Gastroesophageal sphincter (tissue), 4 donors: Measurements from ENCODE around the gene ELOVL5. TPM values are rescaled to one million over a fixed set of nuclear protein-coding genes. Genes with fewer than 3 reads are reported as not detected.

Experiments used
- ATAC-seq: fragments of 150-250 bp; one replicate; pipeline ENCODE4 v1.9.1; 2016; ENCODE audit warnings: mild to moderate bottlenecking, moderate library complexity
- H3K27ac ChIP-seq, 4 donors: fragments of 200-600 bp; sonication (generic) in 3 of 4; 1 replicate in 3 of 4; 2 replicates in 1 of 4; pipeline ENCODE4 v1.5.1; 2016 to 2019
- H3K27me3 ChIP-seq: fragments of 200-600 bp; sonication (generic); one replicate; pipeline ENCODE4 v1.5.1; 2019
- H3K36me3 ChIP-seq, 2 donors: fragments of 200-600 bp; sonication (generic); one replicate each; pipeline ENCODE4 v1.5.1; 2019; ENCODE audit warnings: control low read depth in 1 of 2
- H3K4me1 ChIP-seq, 3 donors: fragments of 200-600 bp; sonication (generic); 1 replicate in 2 of 3; 2 replicates in 1 of 3; pipeline ENCODE4 v1.5.1; 2016 to 2019; ENCODE audit warnings: control low read depth in 2 of 3
- H3K4me3 ChIP-seq, 2 donors: fragments of 200-600 bp; sonication (generic); one replicate each; pipeline ENCODE4 v1.5.1; 2019; ENCODE audit warnings: mild to moderate bottlenecking in 1 of 2, moderate library complexity in 1 of 2
- H3K9me3 ChIP-seq, 3 donors: fragments of 200-600 bp; sonication (generic); one replicate each; pipeline ENCODE4 v1.5.1; 2017 to 2019; ENCODE audit warnings: control low read depth in 2 of 3
- EP300 ChIP-seq: sonication (generic); formaldehyde crosslinking; IDR thresholded peaks from one replicate; pipeline ENCODE4 v1.6.1; 2017; ENCODE audit warnings: antibody characterized with exemption, mild to moderate bottlenecking
- POLR2A ChIP-seq, 2 donors: fragments of 450-650 bp; IDR thresholded peaks; one replicate each; pipeline ENCODE4 v1.6.1; 2017; ENCODE audit warnings: antibody characterized with exemption in 2 of 2, mild to moderate bottlenecking in 2 of 2, moderate library complexity in 1 of 2
- POLR2AphosphoS5 ChIP-seq: sonication (generic); formaldehyde crosslinking; IDR thresholded peaks from one replicate; pipeline ENCODE4 v1.6.1; 2017; ENCODE audit warnings: antibody characterized with exemption
- WGBS, 2 donors: methylation state at CpG; one replicate each; pipeline ENCODE4 v1.1.5; 2018; ENCODE audit warnings: low coverage in 1 of 2; 5-methylcytosine and 5-hydroxymethylcytosine counted together
- total RNA-seq, 4 donors: library from RNA; depleted of rRNA; stranded (reverse); fragments of >200 nt; gene quantifications; one replicate each; pipeline ENCODE4 v1.1.0, GENCODE V29; 2016
- TF ChIP-seq, protein P1 (sequence below), 4 experiments: fragments of 200-600 bp in 2 of 4; fragments of 450-650 bp in 2 of 4; sonication (generic) in 1 of 4; IDR thresholded peaks; one replicate each; pipeline ENCODE4 v1.5.1; 2017 to 2019; ENCODE audit warnings: antibody characterized with exemption in 4 of 4, mild to moderate bottlenecking in 2 of 4, moderate library complexity in 2 of 4

Gene ELOVL5
- total RNA-seq, 4 donors from 2014 or later = 51.5 to 94.6 (median 64.6) TPM

- H3K27me3 ChIP-seq = no peaks in the 10 kb centered on the region
- no peak for ATAC-seq
- 70 to 92% methylated on average over 2 of the region's 2 CpGs for WGBS, 2 donors
- no peaks in the 10 kb centered on the region for H3K36me3 ChIP-seq
- no peaks in the 10 kb centered on the region for H3K9me3 ChIP-seq
- no peak overlapping the region for H3K27ac ChIP-seq
- H3K4me1 ChIP-seq = peaks cover 0 to 88% (median 0%) of the 10 kb centered on the region in 3 donors
- no peak overlapping the region for H3K4me3 ChIP-seq
- no peak for TF ChIP-seq POLR2AphosphoS5
- TF ChIP-seq, protein P1, sequence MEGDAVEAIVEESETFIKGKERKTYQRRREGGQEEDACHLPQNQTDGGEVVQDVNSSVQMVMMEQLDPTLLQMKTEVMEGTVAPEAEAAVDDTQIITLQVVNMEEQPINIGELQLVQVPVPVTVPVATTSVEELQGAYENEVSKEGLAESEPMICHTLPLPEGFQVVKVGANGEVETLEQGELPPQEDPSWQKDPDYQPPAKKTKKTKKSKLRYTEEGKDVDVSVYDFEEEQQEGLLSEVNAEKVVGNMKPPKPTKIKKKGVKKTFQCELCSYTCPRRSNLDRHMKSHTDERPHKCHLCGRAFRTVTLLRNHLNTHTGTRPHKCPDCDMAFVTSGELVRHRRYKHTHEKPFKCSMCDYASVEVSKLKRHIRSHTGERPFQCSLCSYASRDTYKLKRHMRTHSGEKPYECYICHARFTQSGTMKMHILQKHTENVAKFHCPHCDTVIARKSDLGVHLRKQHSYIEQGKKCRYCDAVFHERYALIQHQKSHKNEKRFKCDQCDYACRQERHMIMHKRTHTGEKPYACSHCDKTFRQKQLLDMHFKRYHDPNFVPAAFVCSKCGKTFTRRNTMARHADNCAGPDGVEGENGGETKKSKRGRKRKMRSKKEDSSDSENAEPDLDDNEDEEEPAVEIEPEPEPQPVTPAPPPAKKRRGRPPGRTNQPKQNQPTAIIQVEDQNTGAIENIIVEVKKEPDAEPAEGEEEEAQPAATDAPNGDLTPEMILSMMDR (IDR thresholded peaks at IDR 0.05) = no peak
- TF ChIP-seq EP300 = no peak
- no peak for TF ChIP-seq POLR2A (IDR thresholded peaks at IDR 0.05)
Observed at GRCh38 chr6:53339424-53339823, 9.3 kb downstream of the ELOVL5 start.

DNA sequence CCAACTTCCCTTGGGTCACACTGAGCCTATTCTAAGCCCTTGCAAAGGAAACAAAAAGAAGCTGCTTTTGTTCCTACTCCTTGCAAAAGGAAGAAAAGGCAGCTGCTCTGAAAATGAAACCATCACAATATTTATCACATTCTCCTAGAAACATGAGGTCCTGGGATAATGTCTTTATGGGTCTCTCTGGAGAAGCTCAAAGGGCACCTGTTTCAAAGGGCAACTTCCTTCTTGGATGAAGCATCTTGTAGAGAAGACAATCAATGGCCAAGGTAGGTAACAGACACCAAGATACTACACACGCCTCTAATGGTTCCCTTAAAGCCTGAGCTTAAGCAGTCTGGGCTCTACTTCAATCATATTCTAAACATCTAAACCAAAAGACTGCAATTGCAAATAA is 10.4 kb downstream of the ELOVL5 start:
- H3K27ac ChIP-seq = no peak overlapping the region
- ATAC-seq = no peak
- no peak overlapping the region for H3K4me3 ChIP-seq
- WGBS, 2 donors = 78% methylated on average over 1 of the region's 1 CpG
- no peaks in the 10 kb centered on the region for H3K27me3 ChIP-seq
- no peaks in the 10 kb centered on the region for H3K36me3 ChIP-seq
- TF ChIP-seq POLR2AphosphoS5 = no peak
- TF ChIP-seq, protein P1 (IDR thresholded peaks at IDR 0.05) = no peak
- no peak for TF ChIP-seq POLR2A (IDR thresholded peaks at IDR 0.05)
- no peak for TF ChIP-seq EP300
- H3K4me1 ChIP-seq = peaks cover 0 to 86% (median 0%) of the 10 kb centered on the region in 3 donors
- no peaks in the 10 kb centered on the region for H3K9me3 ChIP-seq

GRCh38 chr6:53336070-53336469 is 12.7 kb downstream of the ELOVL5 start:
- Histone ChIP-seq H3K4me1 (peaks cover 0 to 71% (median 0%) of the 10 kb centered on the region in 3 donors), H3K4me3 (no peak overlapping the region), H3K27ac (no peak overlapping the region), H3K27me3 (no peaks in the 10 kb centered on the region), H3K9me3 (no peaks in the 10 kb centered on the region), H3K36me3 (no peaks in the 10 kb centered on the region)
- TF ChIP-seq EP300 (no peak), POLR2AphosphoS5 (no peak), POLR2A (IDR thresholded peaks at IDR 0.05) (no peak)
- TF ChIP-seq, protein P1 (IDR thresholded peaks at IDR 0.05) = no peak
- 76 to 82% methylated on average over 4 of the region's 4 CpGs for WGBS, 2 donors
- no peak for ATAC-seq

GRCh38 chr6:53335224-53335994 is 13.3 kb downstream of the ELOVL5 start:
- Histone ChIP-seq H3K27ac (peak overlapping the region in 2 of 4 donors; percentile 18 to 29), H3K4me3 (peak overlapping the region in 1 of 2 donors; percentile 13)
- TF ChIP-seq POLR2AphosphoS5 = no peak

GRCh38 chr6:53333439-53334408 is 15.0 kb downstream of the ELOVL5 start:
- TF ChIP-seq, protein P1 (IDR thresholded peaks at IDR 0.05) = no peak
- TF ChIP-seq EP300 = no peak
- TF ChIP-seq POLR2AphosphoS5 = no peak
- no peak for TF ChIP-seq POLR2A (IDR thresholded peaks at IDR 0.05)
- Histone ChIP-seq H3K27ac (no peak overlapping the region), H3K9me3 (no peaks in the 10 kb centered on the region), H3K36me3 (no peaks in the 10 kb centered on the region), H3K27me3 (no peaks in the 10 kb centered on the region), H3K4me1 (peaks cover 0 to 56% (median 0%) of the 10 kb centered on the region in 3 donors), H3K4me3 (no peak overlapping the region)
- 66 to 69% methylated on average over 5 of the region's 5 CpGs for WGBS, 2 donors
- ATAC-seq = no peak

More at GRCh38 chr6:53335224-53335994, 13.3 kb downstream of the ELOVL5 start:
- Histone ChIP-seq H3K27me3 (no peaks in the 10 kb centered on the region), H3K36me3 (no peaks in the 10 kb centered on the region), H3K4me1 (peaks cover 0 to 65% (median 0%) of the 10 kb centered on the region in 3 donors), H3K9me3 (no peaks in the 10 kb centered on the region)
- no peak for ATAC-seq
- 68 to 72% methylated on average over 3 to 11 of the region's 12 CpGs for WGBS, 2 donors
